M059J (cell line): ENCODE data around the gene P2RX7. TPM values are rescaled to one million over a fixed set of nuclear protein-coding genes. Genes with fewer than 3 reads are reported as not detected.
"Not testable (repeated sequence)": the region's sequence is repeated elsewhere in the genome, so short reads cannot be mapped to it uniquely, and the experiment has no call there.

ENCODE experiments used
- DNase-seq: peaks from one replicate; pipeline ENCODE4 v3.0.0-alpha.2; 2012; ENCODE audit warnings: low read depth
- total RNA-seq: library from RNA; depleted of rRNA; stranded (reverse); fragments of >200 nt; shearing (Covaris generic); gene quantifications from 2 replicates; pipeline ENCODE4 v1.2.3, GENCODE V29; 2014

P2RX7 gene
- total RNA-seq, 1 experiment from 2014 or later, result 6.1 TPM

DNA sequence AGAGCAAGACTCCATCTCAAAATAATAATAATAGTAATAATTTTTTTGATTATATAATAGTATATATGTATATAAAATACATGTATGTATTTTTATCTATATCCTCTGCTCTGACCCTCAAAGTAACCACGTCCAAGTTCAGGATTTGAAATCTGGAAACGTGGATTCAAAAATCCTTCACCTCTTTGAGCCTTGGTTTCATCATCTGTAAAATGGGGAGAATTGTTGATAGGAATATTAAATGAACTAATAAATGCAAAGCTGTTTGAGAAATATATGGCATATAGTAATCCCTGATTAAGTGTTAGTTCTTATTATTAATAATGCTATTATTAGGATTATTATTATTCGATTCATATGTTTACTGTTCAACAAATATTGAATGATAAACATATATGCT lies 2.6 kb downstream of the P2RX7 start:
- DNase-seq, result no peak

GRCh38 chr12:121137512-121137911 lies 4.8 kb downstream of the P2RX7 start:
- no peak for DNase-seq

DNA sequence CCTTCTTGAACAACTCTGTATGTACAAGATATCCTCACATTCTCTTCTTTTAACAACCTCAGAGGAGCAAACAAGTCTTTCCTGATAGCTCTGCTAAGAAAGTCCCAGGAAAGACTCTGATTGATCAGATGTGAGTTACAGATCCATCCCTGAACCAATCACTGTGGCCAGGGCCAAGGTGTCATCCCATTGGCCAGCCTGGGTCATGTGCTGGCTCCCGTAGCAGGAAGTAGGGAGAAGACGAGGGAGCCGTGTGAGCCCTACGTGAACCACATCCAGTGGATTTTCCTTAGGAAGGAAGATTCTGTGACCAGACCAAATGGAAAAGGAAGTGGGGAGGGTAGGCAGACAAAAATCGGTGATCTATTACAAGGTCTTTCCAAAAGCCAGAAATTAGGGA lies 5.6 kb downstream of the P2RX7 start:
- no peak for DNase-seq

GRCh38 chr12:121139286-121139685 lies 6.6 kb downstream of the P2RX7 start:
- no peak for DNase-seq

- no peak for DNase-seq
Observed at GRCh38 chr12:121142171-121142950, 9.7 kb downstream of the P2RX7 start.

DNA sequence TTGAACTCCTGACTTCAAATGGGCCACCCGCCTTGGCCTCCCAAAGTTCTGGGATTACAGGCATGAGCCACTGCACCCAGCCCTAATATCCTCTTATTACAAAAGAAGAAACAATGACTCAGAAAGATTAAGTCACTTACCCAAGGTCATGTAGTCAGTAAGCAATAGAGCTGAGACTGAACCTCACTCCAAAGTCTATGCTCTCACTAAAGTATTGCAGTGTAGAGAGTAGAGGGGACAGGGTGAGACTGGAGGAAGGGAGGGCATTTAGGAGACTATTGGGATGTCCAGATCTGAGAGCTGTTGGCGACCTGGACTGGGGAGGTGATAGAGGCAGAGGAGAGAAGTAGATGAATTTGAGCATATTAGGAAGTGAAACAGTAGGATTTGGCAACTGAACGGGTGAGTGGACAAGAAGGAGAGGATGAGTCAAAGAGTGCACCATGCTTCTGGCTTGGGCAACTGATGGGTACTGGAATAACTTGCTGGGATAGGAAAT lies 11.8 kb downstream of the P2RX7 start:
- DNase-seq, result peak; percentile 59

GRCh38 chr12:121145221-121145620 lies 12.5 kb downstream of the P2RX7 start:
- DNase-seq, result peak; percentile 59

GRCh38 chr12:121149289-121149688 lies 16.6 kb downstream of the P2RX7 start:
- not testable (repeated sequence) for DNase-seq

GRCh38 chr12:121154793-121155375 lies 22.2 kb downstream of the P2RX7 start:
- no peak for DNase-seq

DNA sequence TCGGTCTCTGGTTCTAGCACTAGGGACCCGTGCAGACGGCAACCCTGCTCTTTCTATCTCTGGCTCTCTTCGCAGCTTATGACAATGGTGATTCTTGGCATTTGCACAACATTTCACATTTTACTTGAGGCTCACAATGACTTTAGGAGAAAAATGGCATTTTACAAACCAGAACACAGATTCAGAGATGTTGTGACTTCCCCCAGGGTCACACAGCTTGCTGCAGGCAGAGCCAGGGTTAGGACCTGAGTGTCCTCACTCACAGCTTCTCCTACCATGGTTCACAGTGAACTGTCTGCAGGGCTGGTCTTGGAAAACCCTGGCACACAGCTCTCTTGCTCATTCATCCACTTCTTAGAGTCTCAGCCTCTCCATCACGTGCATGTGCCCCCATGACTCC lies 23.7 kb downstream of the P2RX7 start:
- no peak for DNase-seq

DNA sequence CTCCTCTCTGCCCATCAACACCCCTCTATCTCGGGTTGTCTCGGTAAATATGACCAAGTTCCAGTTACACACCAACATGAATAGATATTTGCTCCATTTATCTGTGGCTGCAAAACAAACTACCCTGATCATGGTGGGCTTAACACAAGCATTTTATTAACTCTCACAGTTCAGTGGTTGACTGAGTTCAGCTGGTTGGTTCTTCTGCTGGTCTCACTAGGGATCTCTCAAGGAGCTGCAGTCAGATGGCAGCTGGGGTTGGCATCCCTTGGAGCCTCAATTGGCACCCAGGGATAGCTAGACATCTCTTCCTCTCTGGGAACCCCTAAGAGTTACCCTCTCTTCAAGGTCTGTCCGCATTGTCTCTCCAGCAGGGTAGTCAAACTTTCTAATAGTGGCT lies 25.4 kb downstream of the P2RX7 start:
- no peak for DNase-seq

DNA sequence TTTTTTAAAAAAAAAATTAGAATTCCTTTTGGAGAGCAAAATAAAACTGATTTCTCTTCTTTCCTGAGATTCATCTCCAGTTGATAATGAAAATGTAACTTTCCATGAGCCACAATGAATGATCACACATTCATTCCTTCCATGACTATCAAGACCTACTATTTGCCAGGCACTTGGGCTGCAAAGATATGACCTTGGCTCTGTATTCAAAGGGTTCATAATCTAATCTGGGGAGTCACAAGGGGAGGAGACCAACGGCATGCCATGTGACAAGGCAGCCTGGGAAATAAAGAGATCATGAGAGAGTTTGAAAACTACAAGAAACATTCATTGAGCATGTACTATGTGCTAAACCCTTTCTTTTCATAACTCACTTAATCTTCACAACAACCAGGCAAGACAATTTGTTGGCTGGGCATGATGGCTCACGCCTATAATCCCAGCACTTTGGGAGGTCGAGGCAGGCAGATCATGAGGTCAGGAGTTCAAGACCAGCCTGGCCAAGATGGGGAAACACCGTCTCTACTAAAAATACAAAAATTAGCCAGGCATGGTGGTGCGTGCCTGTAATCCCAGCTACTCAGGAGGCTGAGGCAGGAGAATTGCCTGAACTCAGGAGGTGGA lies 26.2 kb downstream of the P2RX7 start:
- not testable (repeated sequence) for DNase-seq

DNA sequence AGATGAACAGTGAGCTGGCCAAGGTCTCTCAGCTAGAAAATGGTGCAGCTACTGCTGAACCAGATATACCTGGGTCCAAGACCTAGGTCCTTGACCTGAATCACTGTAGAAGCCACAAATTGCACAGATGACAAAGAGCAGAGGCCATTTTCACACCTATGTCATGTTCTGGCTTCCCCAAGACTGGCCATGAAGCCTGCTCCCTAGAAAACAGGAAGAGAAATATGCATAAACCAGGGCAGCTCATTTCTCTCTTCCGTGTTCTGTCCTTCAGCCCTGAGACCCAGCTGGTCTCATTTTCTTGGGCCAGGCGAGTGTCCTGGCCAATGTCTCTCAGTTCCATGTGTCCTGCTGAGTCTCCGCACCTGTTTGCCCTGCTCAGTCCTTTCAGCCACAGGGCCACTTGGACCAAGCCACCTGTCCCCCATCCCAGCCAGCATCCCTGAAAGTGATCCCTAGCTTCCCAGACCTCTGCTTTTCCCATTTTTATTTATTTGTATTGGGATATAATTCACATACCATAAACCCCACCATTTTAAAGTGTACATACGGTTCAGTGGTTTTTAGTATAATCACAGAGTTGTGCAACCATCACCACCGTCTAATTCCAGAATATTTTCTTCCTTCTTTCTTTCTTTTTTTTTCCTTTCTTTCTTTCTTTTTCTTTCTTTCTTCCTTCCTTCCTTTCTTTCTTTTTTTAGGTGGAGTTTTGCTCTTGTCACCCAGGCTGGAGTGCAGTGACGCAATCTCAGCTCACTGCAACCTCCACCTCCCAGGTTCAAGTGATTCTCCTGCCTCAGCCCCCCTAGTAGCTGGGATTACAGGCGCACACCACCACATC lies 27.0 kb downstream of the P2RX7 start:
- no peak for DNase-seq

DNA sequence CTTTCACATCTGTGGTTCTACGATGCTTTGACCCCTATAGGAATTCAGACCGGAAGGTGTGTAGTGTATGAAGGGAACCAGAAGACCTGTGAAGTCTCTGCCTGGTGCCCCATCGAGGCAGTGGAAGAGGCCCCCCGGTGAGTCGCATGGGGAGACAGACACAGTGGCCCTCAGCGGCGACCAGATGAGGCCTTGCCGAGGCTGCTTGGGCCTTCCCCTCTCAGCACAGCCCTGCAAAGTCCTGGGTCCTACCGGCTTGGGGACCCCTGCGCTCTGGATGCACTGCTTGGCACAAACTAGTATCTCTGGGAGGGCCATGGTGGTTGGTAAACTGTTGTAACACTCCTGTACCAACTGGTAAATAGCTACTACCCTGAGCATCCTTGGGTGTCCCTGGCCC lies 29.7 kb downstream of the P2RX7 start:
- DNase-seq, result no peak

DNA sequence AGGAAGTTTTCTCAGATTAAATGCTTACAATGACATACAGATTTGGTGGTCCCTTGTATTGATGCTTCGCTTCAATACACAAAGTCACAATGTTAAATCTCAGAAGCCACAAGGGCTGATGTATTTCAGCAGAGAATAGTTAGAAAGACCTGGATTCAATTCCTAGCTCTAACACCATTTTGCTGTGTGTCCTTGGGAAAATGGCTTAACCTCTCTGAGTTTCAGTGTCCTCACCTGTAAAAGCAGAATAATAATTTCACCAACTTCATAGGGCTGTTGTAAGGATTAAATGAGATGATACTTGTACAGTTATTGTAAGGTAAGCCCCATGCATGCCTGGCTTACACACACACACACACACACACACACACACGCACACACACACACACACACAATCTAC lies 30.3 kb downstream of the P2RX7 start:
- no peak for DNase-seq

- not testable (repeated sequence) for DNase-seq
Observed at GRCh38 chr12:121164839-121165238, 32.2 kb downstream of the P2RX7 start.

GRCh38 chr12:121165316-121165715 lies 32.6 kb downstream of the P2RX7 start:
- peak; percentile 73 for DNase-seq

GRCh38 chr12:121166356-121166755 lies 33.7 kb downstream of the P2RX7 start:
- DNase-seq, result no peak

- DNase-seq, result peak; percentile 19
Observed at GRCh38 chr12:121167232-121167820, 34.6 kb downstream of the P2RX7 start.

GRCh38 chr12:121167951-121168350 lies 35.3 kb downstream of the P2RX7 start:
- DNase-seq, result no peak

DNA sequence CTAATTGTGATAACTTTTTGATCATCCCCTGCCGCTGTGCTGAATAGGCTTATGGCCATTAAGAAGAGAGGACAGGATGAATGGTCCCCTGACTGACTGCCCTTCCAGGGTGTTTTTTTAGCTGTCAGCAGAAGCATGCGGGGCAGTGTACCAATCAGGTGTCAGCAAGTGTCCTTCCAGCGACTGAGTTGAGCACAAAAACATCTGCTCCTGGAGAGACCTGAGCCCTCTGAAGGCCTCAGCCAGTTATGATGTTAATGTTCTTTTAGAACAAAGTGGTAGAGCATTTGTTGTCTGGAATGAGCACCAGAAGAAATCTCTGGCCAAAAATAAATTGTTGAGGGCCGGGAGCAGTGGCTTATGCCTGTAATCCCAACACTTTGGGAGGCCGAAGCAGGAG lies 37.5 kb downstream of the P2RX7 start:
- no peak for DNase-seq
